HG03280 (cell line): ENCODE measurements around the gene MST1.

Source experiments
- ATAC-seq: cut with Tn5 transposase; IDR thresholded peaks from one replicate; pipeline ENCODE4 v1.9.1; 2021; ENCODE audit warnings: mild to moderate bottlenecking, moderate library complexity; ENCODE audit not compliant: unreplicated experiment

The MST1 gene

GRCh38 chr3:49638445-49638844 is 50.8 kb downstream of the MST1 start:
- ATAC-seq, result no peak

- no peak for ATAC-seq
Observed at GRCh38 chr3:49636883-49637609, 52.2 kb downstream of the MST1 start.

- no peak for ATAC-seq
Observed at GRCh38 chr3:49634736-49635135, 54.5 kb downstream of the MST1 start.
